HepG2 (cell line): ENCODE data around the gene PPP1R9A. TPM values are rescaled to one million over a fixed set of nuclear protein-coding genes. Genes with fewer than 3 reads are reported as not detected.

Experiments
- ADNP ChIP-seq: sonication (generic); formaldehyde crosslinking; IDR thresholded peaks from 2 replicates; pipeline ENCODE4 v1.4.0; 2020; ENCODE audit warnings: missing genetic modification reagents
- CEBPG ChIP-seq: IDR thresholded peaks from 2 replicates; pipeline ENCODE4 v1.6.1; 2016
- HHEX ChIP-seq: IDR thresholded peaks from 2 replicates; pipeline ENCODE4 v1.6.1; 2016; ENCODE audit warnings: control low read depth
- IKZF1 ChIP-seq: fragments of 450-650 bp; IDR thresholded peaks from 2 replicates; pipeline ENCODE4 v1.7.1; 2016
- IKZF4 ChIP-seq: sonication (generic); formaldehyde crosslinking; IDR thresholded peaks from 2 replicates; pipeline ENCODE4 v1.5.1; 2020; ENCODE audit warnings: borderline replicate concordance, mild to moderate bottlenecking, low read depth, missing genetic modification reagents; ENCODE audit errors: not compliant biosample characterization
- JUNB ChIP-seq: sonication (generic); formaldehyde crosslinking; IDR thresholded peaks from 2 replicates; pipeline ENCODE4 v1.8.0; 2022; ENCODE audit warnings: missing genetic modification reagents, mild to moderate bottlenecking, borderline replicate concordance
- MXD4 ChIP-seq: IDR thresholded peaks from 2 replicates; pipeline ENCODE4 v1.6.1; 2016; ENCODE audit warnings: mild to moderate bottlenecking, missing biosample characterization, missing genetic modification reagents
- NR1H2 ChIP-seq: sonication (generic); formaldehyde crosslinking; IDR thresholded peaks from 2 replicates; pipeline ENCODE4 v1.8.1; 2022; ENCODE audit warnings: low read depth, missing genetic modification reagents, borderline replicate concordance
- PHF8 ChIP-seq: sonication (generic); formaldehyde crosslinking; IDR thresholded peaks from 2 replicates; pipeline ENCODE4 v1.5.0; 2020; ENCODE audit warnings: missing genetic modification reagents
- SALL1 ChIP-seq: sonication (generic); formaldehyde crosslinking; IDR thresholded peaks from 2 replicates; pipeline ENCODE4 v1.8.0; 2022; ENCODE audit warnings: mild to moderate bottlenecking, missing genetic modification reagents
- ZNF251 ChIP-seq: sonication (generic); formaldehyde crosslinking; IDR thresholded peaks from 2 replicates; pipeline ENCODE4 v1.9.0; 2021; ENCODE audit warnings: mild to moderate bottlenecking, missing genetic modification reagents
- ZNF557 ChIP-seq: sonication (generic); formaldehyde crosslinking; IDR thresholded peaks from 2 replicates; pipeline ENCODE4 v1.4.0; 2020; ENCODE audit warnings: missing genetic modification reagents
- ZNF761 ChIP-seq: sonication (generic); formaldehyde crosslinking; conservative IDR thresholded peaks from 2 replicates; pipeline ENCODE4 v1.4.0; 2020; ENCODE audit warnings: mild to moderate bottlenecking, missing genetic modification reagents
- ZNF782 ChIP-seq: sonication (generic); formaldehyde crosslinking; IDR thresholded peaks from 2 replicates; pipeline ENCODE4 v1.4.0; 2020; ENCODE audit warnings: missing genetic modification reagents, mild to moderate bottlenecking, borderline replicate concordance
- ZNF841 ChIP-seq: sonication (generic); formaldehyde crosslinking; IDR thresholded peaks from 2 replicates; pipeline ENCODE4 v1.8.1; 2023; ENCODE audit warnings: missing genetic modification reagents, borderline replicate concordance
- polyA plus RNA-seq, 8 experiments: library from polyadenylated mRNA; depleted of rRNA in 3 of 8; stranded (reverse) in 7 of 8; unstranded in 1 of 8; fragments of >200 nt; fragmentation: Illumina TruSeq in 4 of 8; extraction: Trizol in 4 of 8; gene quantifications; 2 replicates each; pipeline versions ENCODE4 v1.2.1 to v1.2.3, GENCODE V29; 2011 to 2016; ENCODE audit warnings: low read depth in 4 of 8, missing spikeins in 1 of 8, mixed read lengths in 1 of 8; ENCODE audit not compliant: insufficient read depth in 1 of 8
- total RNA-seq, 5 experiments: library from RNA; depleted of rRNA; stranded (reverse); fragments of >200 nt; fragmentation: Illumina TruSeq; extraction: Trizol; gene quantifications; 2 replicates each; pipeline ENCODE4 v1.2.3, GENCODE V29; 2016; ENCODE audit warnings: low read depth in 1 of 5
- TF ChIP-seq, protein P1 (sequence below), 2 experiments: sonication (generic) in 1 of 2; formaldehyde crosslinking in 1 of 2; IDR thresholded peaks; 2 replicates each; pipeline versions ENCODE4 v1.6.1 to v1.9.0; 2014 to 2022; ENCODE audit warnings: antibody characterized with exemption in 1 of 2, borderline replicate concordance in 1 of 2, inconsistent platforms in 1 of 2, low read depth in 1 of 2, missing genetic modification reagents in 1 of 2
- TF ChIP-seq, protein P2 (sequence below): sonication (generic); formaldehyde crosslinking; conservative IDR thresholded peaks from 2 replicates; pipeline ENCODE4 v1.4.0; 2020; ENCODE audit warnings: mild to moderate bottlenecking, missing genetic modification reagents, moderate library complexity
- TF ChIP-seq, protein P3 (sequence below): sonication (generic); formaldehyde crosslinking; IDR thresholded peaks from 2 replicates; pipeline ENCODE4 v1.4.0; 2020; ENCODE audit warnings: mild to moderate bottlenecking, missing genetic modification reagents
- TF ChIP-seq, protein P4 (sequence below): sonication (generic); formaldehyde crosslinking; IDR thresholded peaks from 2 replicates; pipeline ENCODE4 v1.5.0; 2020; ENCODE audit warnings: missing genetic modification reagents

Gene PPP1R9A
- total and polyA plus RNA-seq, 2 of the 13 experiments (the other 11 are each of a cell fraction or from before 2014, with no cell fraction given), result 11.4 to 31.9 TPM

DNA sequence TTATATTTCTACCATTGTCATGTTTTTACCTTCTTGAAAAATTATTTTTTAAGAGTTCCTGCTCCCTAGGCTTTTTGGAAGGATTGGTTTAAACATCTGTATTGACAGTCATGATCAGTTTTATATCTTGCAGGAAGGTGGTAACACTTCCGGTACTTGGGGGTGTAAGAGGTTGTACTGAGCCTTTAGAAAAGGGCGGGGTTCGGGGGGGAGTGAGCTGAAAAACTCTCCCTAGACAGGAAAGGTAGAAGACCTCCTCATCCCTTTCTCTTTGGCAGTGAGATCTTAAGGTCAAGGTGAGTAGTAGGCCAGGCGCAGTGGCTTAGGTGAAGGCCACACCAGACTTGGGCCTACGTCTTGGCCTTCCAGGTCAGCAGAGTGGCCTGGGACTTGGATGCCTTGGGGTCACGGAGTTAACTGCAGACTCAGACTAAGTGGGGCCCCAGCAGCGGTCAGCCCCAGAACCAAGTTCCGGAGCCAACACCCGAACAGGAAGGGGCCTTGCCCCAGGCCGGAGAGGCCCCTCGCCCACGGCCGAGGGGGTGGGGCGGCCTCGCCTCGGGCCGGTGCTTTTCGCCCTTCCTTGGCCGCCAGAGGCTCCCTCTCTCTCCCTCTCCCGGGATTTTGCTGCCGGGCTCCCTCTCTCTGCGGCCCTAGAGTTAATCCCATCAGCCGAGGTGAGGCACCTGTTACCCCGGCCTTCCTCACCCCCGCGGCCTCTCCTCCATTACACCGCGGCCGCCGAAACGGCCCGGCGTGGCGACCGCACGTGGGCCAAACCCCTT, at the start of gene PPP1R9A (continued):
- TF ChIP-seq, protein P1, sequence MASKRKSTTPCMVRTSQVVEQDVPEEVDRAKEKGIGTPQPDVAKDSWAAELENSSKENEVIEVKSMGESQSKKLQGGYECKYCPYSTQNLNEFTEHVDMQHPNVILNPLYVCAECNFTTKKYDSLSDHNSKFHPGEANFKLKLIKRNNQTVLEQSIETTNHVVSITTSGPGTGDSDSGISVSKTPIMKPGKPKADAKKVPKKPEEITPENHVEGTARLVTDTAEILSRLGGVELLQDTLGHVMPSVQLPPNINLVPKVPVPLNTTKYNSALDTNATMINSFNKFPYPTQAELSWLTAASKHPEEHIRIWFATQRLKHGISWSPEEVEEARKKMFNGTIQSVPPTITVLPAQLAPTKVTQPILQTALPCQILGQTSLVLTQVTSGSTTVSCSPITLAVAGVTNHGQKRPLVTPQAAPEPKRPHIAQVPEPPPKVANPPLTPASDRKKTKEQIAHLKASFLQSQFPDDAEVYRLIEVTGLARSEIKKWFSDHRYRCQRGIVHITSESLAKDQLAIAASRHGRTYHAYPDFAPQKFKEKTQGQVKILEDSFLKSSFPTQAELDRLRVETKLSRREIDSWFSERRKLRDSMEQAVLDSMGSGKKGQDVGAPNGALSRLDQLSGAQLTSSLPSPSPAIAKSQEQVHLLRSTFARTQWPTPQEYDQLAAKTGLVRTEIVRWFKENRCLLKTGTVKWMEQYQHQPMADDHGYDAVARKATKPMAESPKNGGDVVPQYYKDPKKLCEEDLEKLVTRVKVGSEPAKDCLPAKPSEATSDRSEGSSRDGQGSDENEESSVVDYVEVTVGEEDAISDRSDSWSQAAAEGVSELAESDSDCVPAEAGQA (IDR thresholded peaks at IDR 0.05; ENCODE audit: low read depth), result no peak
- TF ChIP-seq, protein P1 (CRISPR knock-in tag; IDR thresholded peaks at IDR 0.05; ENCODE audit: borderline replicate concordance), result no peak
- TF ChIP-seq ADNP (CRISPR knock-in tag) (0 out of 2 replicates have a peak, but pooled peaks have one; percentile 27), NR1H2 (CRISPR knock-in tag) (no peak), ZNF557 (CRISPR knock-in tag) (no peak), HHEX (CRISPR knock-in tag) (no peak), JUNB (CRISPR knock-in tag) (no peak), CEBPG (CRISPR knock-in tag) (peak; percentile 8; the same call in 1 of the 2 replicates), IKZF4 (CRISPR knock-in tag) (no peak), ZNF251 (CRISPR knock-in tag) (no peak), PHF8 (CRISPR knock-in tag) (peak; percentile 88), MXD4 (no peak; the same call in 1 of the 2 replicates), ZNF782 (CRISPR knock-in tag) (0 out of 2 replicates have a peak, but pooled peaks have one; percentile 72), ZNF761 (CRISPR knock-in tag) (no peak), SALL1 (CRISPR knock-in tag) (peak; percentile 87), ZNF841 (CRISPR knock-in tag) (no peak), IKZF1 (no peak)
- TF ChIP-seq, protein P2, sequence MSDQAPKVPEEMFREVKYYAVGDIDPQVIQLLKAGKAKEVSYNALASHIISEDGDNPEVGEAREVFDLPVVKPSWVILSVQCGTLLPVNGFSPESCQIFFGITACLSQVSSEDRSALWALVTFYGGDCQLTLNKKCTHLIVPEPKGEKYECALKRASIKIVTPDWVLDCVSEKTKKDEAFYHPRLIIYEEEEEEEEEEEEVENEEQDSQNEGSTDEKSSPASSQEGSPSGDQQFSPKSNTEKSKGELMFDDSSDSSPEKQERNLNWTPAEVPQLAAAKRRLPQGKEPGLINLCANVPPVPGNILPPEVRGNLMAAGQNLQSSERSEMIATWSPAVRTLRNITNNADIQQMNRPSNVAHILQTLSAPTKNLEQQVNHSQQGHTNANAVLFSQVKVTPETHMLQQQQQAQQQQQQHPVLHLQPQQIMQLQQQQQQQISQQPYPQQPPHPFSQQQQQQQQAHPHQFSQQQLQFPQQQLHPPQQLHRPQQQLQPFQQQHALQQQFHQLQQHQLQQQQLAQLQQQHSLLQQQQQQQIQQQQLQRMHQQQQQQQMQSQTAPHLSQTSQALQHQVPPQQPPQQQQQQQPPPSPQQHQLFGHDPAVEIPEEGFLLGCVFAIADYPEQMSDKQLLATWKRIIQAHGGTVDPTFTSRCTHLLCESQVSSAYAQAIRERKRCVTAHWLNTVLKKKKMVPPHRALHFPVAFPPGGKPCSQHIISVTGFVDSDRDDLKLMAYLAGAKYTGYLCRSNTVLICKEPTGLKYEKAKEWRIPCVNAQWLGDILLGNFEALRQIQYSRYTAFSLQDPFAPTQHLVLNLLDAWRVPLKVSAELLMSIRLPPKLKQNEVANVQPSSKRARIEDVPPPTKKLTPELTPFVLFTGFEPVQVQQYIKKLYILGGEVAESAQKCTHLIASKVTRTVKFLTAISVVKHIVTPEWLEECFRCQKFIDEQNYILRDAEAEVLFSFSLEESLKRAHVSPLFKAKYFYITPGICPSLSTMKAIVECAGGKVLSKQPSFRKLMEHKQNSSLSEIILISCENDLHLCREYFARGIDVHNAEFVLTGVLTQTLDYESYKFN (CRISPR knock-in tag), result peak; percentile 46
- TF ChIP-seq, protein P3, sequence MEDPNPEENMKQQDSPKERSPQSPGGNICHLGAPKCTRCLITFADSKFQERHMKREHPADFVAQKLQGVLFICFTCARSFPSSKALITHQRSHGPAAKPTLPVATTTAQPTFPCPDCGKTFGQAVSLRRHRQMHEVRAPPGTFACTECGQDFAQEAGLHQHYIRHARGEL (CRISPR knock-in tag), result no peak
- TF ChIP-seq, protein P4, sequence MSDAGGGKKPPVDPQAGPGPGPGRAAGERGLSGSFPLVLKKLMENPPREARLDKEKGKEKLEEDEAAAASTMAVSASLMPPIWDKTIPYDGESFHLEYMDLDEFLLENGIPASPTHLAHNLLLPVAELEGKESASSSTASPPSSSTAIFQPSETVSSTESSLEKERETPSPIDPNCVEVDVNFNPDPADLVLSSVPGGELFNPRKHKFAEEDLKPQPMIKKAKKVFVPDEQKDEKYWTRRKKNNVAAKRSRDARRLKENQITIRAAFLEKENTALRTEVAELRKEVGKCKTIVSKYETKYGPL (CRISPR knock-in tag), result no peak
